ENCODE measurements around the gene LIPM. TPM values are rescaled to one million over a fixed set of nuclear protein-coding genes. Genes with fewer than 3 reads are reported as not detected.

Gene LIPM
- total RNA-seq, 1 experiment from 2014 or later, result not detected

DNA sequence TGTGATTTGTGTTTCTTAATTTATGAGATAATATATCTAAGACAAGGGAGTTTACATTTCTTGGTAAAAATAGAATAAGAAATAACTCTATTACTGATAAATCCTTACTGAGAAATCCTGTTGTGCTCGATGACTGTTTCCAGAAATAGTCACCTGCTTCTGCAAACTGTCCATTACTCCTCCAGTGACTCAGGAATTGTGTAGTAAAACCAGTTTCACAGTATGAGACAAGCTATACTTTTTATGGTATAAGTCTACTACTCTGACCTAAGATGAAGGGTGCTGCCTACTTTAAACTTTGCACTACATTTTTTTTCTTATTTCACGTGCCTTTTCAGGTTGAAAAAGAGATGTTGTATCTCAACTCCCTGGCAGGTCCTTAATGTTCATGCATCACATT, 56.0 kb downstream of the LIPM start:
- DNase-seq, result peak; percentile 83
- Histone ChIP-seq H2AFZ (ENCODE audit: low read length) (0 out of 2 replicates have a peak overlapping the region, but pooled peaks have one; percentile 24), H3K27me3 (ENCODE audit: low read length) (no peaks in the 10 kb centered on the region), H3K27ac (ENCODE audit: low read length) (peak overlapping the region; percentile 55), H3K4me2 (ENCODE audit: low read length) (peak overlapping the region; percentile 69), H3K9me2 (replicated peaks; ENCODE audit: low read length) (no peaks in the 10 kb centered on the region), H3K79me2 (ENCODE audit: low read length) (no peaks in the 10 kb centered on the region), H3F3A (ENCODE audit: low read length, unreplicated experiment) (no peaks in the 10 kb centered on the region), H4K20me1 (ENCODE audit: low read length) (no peaks in the 10 kb centered on the region), H3K4me1 (ENCODE audit: insufficient read depth, low read length) (peaks cover 25% of the 10 kb centered on the region), H3K9me3 (ENCODE audit: low read length) (no peaks in the 10 kb centered on the region), H3K36me3 (ENCODE audit: low read depth, low read length) (no peaks in the 10 kb centered on the region), H3K9ac (ENCODE audit: low read length) (no peak overlapping the region), H3K4me3 (ENCODE audit: low read length) (no peak overlapping the region)
- TF ChIP-seq EZH2phosphoT487 (IDR thresholded peaks at IDR 0.05; ENCODE audit: borderline replicate concordance, low read length), result no peak
- no TSS peak for BruUV-seq (replicated peaks)
- intact Hi-C loops (cut with micrococcal nuclease), result no loop called here
- ATAC-seq, result peak; percentile 88
- CTCF ChIA-PET, result interaction anchor here (0.6 kb wide), 1 partner anchor 10 kb away, joined by 3 read pairs; no protein-coding TSS in a partner anchor
- POLR2A ChIA-PET (ENCODE audit: unreplicated experiment), result no interaction called here

DNA sequence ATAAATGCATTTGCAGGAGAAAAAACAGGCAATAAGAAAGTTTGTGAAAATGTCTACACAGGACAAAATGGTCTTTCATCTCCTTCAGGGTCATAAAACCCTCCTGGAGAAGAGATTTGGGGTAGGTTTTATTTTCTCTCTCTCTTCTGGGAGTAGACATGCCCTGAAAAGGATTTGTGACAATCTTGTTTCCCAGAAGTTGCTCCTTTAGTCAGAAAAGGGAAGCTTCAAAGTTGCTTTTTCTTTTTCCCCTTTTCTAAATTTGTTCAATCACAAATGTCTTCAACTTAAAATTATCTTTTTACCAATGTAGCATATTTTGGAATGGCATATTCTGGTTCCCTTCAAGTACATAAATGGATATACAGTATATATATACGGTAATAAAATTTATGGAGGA, 58.5 kb downstream of the LIPM start:
- intact Hi-C loops (cut with micrococcal nuclease), result no loop called here
- ATAC-seq, result no peak
- CTCF ChIA-PET, result interaction anchor here (0.7 kb wide), 1 partner anchor 11 kb away, joined by 3 read pairs; no protein-coding TSS in a partner anchor

DNA sequence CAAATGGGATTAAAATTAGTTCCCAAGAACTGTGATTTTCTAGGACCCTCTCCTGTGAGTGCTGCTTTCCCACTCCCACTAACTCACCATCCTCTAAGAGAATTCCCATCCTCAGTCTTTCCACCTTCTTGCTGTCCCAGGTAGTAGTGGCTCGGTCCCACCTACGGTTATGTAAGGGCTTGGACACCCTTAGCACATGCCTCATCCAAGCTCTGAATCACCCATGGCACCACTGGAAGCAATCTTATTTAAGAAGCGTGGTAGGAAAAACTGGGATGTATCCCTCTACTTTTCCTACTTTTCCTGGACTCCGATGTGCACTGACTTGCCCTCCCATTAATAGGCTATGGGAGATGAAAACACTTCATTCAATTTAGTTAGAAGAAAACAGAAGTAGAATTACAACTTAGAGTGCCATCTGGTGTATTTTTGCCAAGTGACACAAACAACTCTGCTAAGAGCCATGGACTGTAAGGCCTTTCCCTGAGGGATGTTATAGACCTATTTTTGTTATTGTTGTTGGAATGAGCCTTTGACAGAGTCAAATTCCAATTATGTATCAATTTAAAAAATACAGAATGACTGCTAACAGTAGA, 62.8 kb downstream of the LIPM start:
- no peak overlapping the region for H3K9ac ChIP-seq (ENCODE audit: low read length)
- H3F3A ChIP-seq (ENCODE audit: low read length, unreplicated experiment), result no peaks in the 10 kb centered on the region
- no TSS peak for BruUV-seq (replicated peaks)
- H3K79me2 ChIP-seq (ENCODE audit: low read length), result no peaks in the 10 kb centered on the region
- peaks cover 12% of the 10 kb centered on the region for H3K4me1 ChIP-seq (ENCODE audit: insufficient read depth, low read length)
- no peak overlapping the region for H3K4me3 ChIP-seq (ENCODE audit: low read length)
- H3K9me3 ChIP-seq (ENCODE audit: low read length), result no peaks in the 10 kb centered on the region
- H3K4me2 ChIP-seq (ENCODE audit: low read length), result no peak overlapping the region
- TF ChIP-seq EZH2phosphoT487 (IDR thresholded peaks at IDR 0.05; ENCODE audit: borderline replicate concordance, low read length), result no peak
- no peak for TF ChIP-seq EZH2 (IDR thresholded peaks at IDR 0.05; ENCODE audit: low read length, unreplicated experiment)
- TF ChIP-seq, protein P1, sequence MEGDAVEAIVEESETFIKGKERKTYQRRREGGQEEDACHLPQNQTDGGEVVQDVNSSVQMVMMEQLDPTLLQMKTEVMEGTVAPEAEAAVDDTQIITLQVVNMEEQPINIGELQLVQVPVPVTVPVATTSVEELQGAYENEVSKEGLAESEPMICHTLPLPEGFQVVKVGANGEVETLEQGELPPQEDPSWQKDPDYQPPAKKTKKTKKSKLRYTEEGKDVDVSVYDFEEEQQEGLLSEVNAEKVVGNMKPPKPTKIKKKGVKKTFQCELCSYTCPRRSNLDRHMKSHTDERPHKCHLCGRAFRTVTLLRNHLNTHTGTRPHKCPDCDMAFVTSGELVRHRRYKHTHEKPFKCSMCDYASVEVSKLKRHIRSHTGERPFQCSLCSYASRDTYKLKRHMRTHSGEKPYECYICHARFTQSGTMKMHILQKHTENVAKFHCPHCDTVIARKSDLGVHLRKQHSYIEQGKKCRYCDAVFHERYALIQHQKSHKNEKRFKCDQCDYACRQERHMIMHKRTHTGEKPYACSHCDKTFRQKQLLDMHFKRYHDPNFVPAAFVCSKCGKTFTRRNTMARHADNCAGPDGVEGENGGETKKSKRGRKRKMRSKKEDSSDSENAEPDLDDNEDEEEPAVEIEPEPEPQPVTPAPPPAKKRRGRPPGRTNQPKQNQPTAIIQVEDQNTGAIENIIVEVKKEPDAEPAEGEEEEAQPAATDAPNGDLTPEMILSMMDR (conservative IDR thresholded peaks at IDR 0.05; ENCODE audit: low read depth, low read length), result peak; percentile 56
- no peak overlapping the region for H2AFZ ChIP-seq (ENCODE audit: low read length)
- POLR2A ChIA-PET (ENCODE audit: unreplicated experiment), result no interaction called here
- H4K20me1 ChIP-seq (ENCODE audit: low read length), result no peaks in the 10 kb centered on the region
- H3K9me2 ChIP-seq (replicated peaks; ENCODE audit: low read length), result no peaks in the 10 kb centered on the region
- intact Hi-C loops (cut with micrococcal nuclease), result loop anchor here (1.0 kb wide), 1 partner anchor 30 kb away; no protein-coding TSS in a partner anchor
- CTCF ChIA-PET, result interaction anchor here (0.6 to 1.2 kb wide), 2 partner anchors 29 to 67 kb away, joined by 3 read pairs; no protein-coding TSS in a partner anchor
- no peaks in the 10 kb centered on the region for H3K27me3 ChIP-seq (ENCODE audit: low read length)
- no peaks in the 10 kb centered on the region for H3K36me3 ChIP-seq (ENCODE audit: low read depth, low read length)
- H3K27ac ChIP-seq (ENCODE audit: low read length), result no peak overlapping the region
- DNase-seq, result peak; percentile 56
- ATAC-seq, result peak; percentile 51; the same call in 1 of the 2 replicates

More for the DNA sequence above, 58.5 kb downstream of the LIPM start:
- TF ChIP-seq EZH2 (IDR thresholded peaks at IDR 0.05; ENCODE audit: low read length, unreplicated experiment) (no peak), EZH2phosphoT487 (IDR thresholded peaks at IDR 0.05; ENCODE audit: borderline replicate concordance, low read length) (no peak)
- TF ChIP-seq, protein P1 (conservative IDR thresholded peaks at IDR 0.05; ENCODE audit: low read depth, low read length), result no peak
- Histone ChIP-seq H3F3A (ENCODE audit: low read length, unreplicated experiment) (no peaks in the 10 kb centered on the region), H3K9me2 (replicated peaks; ENCODE audit: low read length) (no peaks in the 10 kb centered on the region), H3K4me1 (ENCODE audit: insufficient read depth, low read length) (peaks cover 22% of the 10 kb centered on the region), H2AFZ (ENCODE audit: low read length) (no peak overlapping the region), H3K36me3 (ENCODE audit: low read depth, low read length) (no peaks in the 10 kb centered on the region), H3K9me3 (ENCODE audit: low read length) (no peaks in the 10 kb centered on the region), H3K27ac (ENCODE audit: low read length) (no peak overlapping the region), H4K20me1 (ENCODE audit: low read length) (no peaks in the 10 kb centered on the region), H3K79me2 (ENCODE audit: low read length) (no peaks in the 10 kb centered on the region), H3K9ac (ENCODE audit: low read length) (no peak overlapping the region), H3K4me3 (ENCODE audit: low read length) (no peak overlapping the region), H3K27me3 (ENCODE audit: low read length) (no peaks in the 10 kb centered on the region), H3K4me2 (ENCODE audit: low read length) (no peak overlapping the region)
- no peak for DNase-seq
- BruUV-seq (replicated peaks), result no TSS peak
- POLR2A ChIA-PET (ENCODE audit: unreplicated experiment), result no interaction called here

All from PC-3 (cell line).